C4-2B (cell line): ENCODE data around the gene CNKSR2.

Source experiments
- CTCF ChIP-seq: fragments of 450-650 bp; conservative IDR thresholded peaks from 2 replicates; pipeline ENCODE4 v1.5.1; 2017; ENCODE audit warnings: mild to moderate bottlenecking
- ZFX ChIP-seq: fragments of 450-650 bp; IDR thresholded peaks from 2 replicates; pipeline ENCODE4 v1.6.1; 2017

GRCh38 chrX:21674430-21675186, 300.4 kb downstream of the CNKSR2 start:
- no peak for TF ChIP-seq CTCF
- no peak for TF ChIP-seq ZFX
